Panc1 (cell line): ENCODE data around the gene ANTXR2.

ENCODE experiments used
- POLR2AphosphoS5 ChIP-seq: IDR thresholded peaks from 2 replicates; pipeline ENCODE4 v1.6.1; 2012; ENCODE audit warnings: mild to moderate bottlenecking, low read depth, low read length, moderate library complexity
- REST ChIP-seq, 2 experiments: IDR thresholded peaks; 2 replicates each; pipeline ENCODE4 v1.6.1; 2011 to 2012; ENCODE audit warnings: low read depth in 2 of 2, control low read depth in 1 of 2, low read length in 1 of 2, mild to moderate bottlenecking in 1 of 2, moderate library complexity in 1 of 2; ENCODE audit not compliant: insufficient read depth in 1 of 2
- TCF7L2 ChIP-seq: IDR thresholded peaks from 2 replicates; pipeline ENCODE4 v1.6.1; 2011; ENCODE audit warnings: mild to moderate bottlenecking, low read depth, low read length, inconsistent platforms

- no peak for TF ChIP-seq REST (IDR thresholded peaks at IDR 0.05; ENCODE audit: insufficient read depth in 1 of 2, low read depth in 2 of 2, low read length in 1 of 2)
- no peak for TF ChIP-seq TCF7L2
- no peak for TF ChIP-seq POLR2AphosphoS5
These were observed 216.8 kb downstream of the ANTXR2 start for GRCh38 chr4:79856196-79856595.
